Endothelial cell of umbilical vein (primary cell): Measurements from ENCODE around the gene PPP1R9B. TPM values are rescaled to one million over a fixed set of nuclear protein-coding genes. Genes with fewer than 3 reads are reported as not detected.
A peak's percentile ranks its signal among the peaks of the same experiment; 100 is the strongest.

Source experiments
- BruUV-seq: library from RNA; stranded (reverse); fragments of 400-500 nt; replicated peaks from 2 replicates; lab custom pipeline; 2021; lab: Mats Ljungman, UMichigan
- CTCF ChIA-PET: fragments of 300-600, 350-600 bp; sonication (Branson Sonifier 250); formaldehyde crosslinking; loops from one replicate; lab custom pipeline; 2021; ENCODE audit warnings: antibody characterized with exemption, inconsistent platforms; lab: Charles Lee
- POLR2A ChIA-PET: fragments of 300-600, 350-600 bp; sonication (Branson Sonifier 250); formaldehyde crosslinking; loops from one replicate; lab custom pipeline; 2021; ENCODE audit warnings: antibody characterized with exemption, inconsistent platforms; lab: Charles Lee
- DNase-seq: peaks from one replicate; pipeline ENCODE4 v3.0.0-alpha.2; 2011; ENCODE audit warnings: low read depth, low spot score
- FAIRE-seq: peaks from 2 replicates; lab custom pipeline; 2011; peaks lifted over from hg19 to GRCh38; lab: Jason Lieb, UNC
- H2AFZ ChIP-seq: 2 replicates; pipeline ENCODE4 v1.6.0; 2012; ENCODE audit warnings: low read depth, low read length, control low read depth, inconsistent platforms
- H3K27ac ChIP-seq: 2 replicates; pipeline ENCODE4 v1.5.1; 2011; ENCODE audit warnings: low read depth, mild to moderate bottlenecking, control low read depth, low read length, moderate library complexity; ENCODE audit not compliant: insufficient read depth
- H3K27me3 ChIP-seq, 2 experiments: 2 replicates each; pipeline versions ENCODE4 v1.6.0 to v1.6.1; 2011; ENCODE audit warnings: low read length in 2 of 2, mixed read lengths in 1 of 2; ENCODE audit not compliant: control insufficient read depth in 2 of 2, insufficient read depth in 2 of 2
- H3K36me3 ChIP-seq, 2 experiments: 2 replicates in 1 of 2; 3 replicates in 1 of 2; pipeline ENCODE4 v1.5.1; 2011; ENCODE audit warnings: low read length in 2 of 2, mild to moderate bottlenecking in 1 of 2, moderate library complexity in 1 of 2; ENCODE audit not compliant: control insufficient read depth in 2 of 2, insufficient read depth in 2 of 2; ENCODE audit errors: extremely low read depth in 1 of 2
- H3K4me1 ChIP-seq: 3 replicates; pipeline ENCODE4 v1.5.1; 2011; ENCODE audit warnings: mild to moderate bottlenecking, low read length; ENCODE audit not compliant: control insufficient read depth, insufficient read depth; ENCODE audit errors: extremely low read depth
- H3K4me2 ChIP-seq: 2 replicates; pipeline ENCODE4 v1.6.1; 2011; ENCODE audit warnings: low read length, control low read depth, mixed read lengths; ENCODE audit not compliant: insufficient read depth
- H3K4me3 ChIP-seq, 3 experiments: fragments of 200-600 bp in 1 of 3; sonication (generic), shearing (Covaris generic) in 1 of 3; replicated peaks in 1 of 3; 2 replicates each; pipeline ENCODE4 v1.5.1; 2011 to 2016; ENCODE audit warnings: control low read depth in 3 of 3, low read length in 3 of 3, mild to moderate bottlenecking in 2 of 3, inconsistent platforms in 1 of 3, low read depth in 1 of 3, moderate library complexity in 1 of 3; ENCODE audit not compliant: insufficient read depth in 1 of 3
- H3K79me2 ChIP-seq: 2 replicates; pipeline ENCODE4 v1.6.0; 2012; ENCODE audit warnings: low read length, inconsistent platforms; ENCODE audit not compliant: control insufficient read depth, insufficient read depth
- H3K9ac ChIP-seq: replicated peaks from 2 replicates; pipeline ENCODE3; 2011; ENCODE audit warnings: low read length, control low read depth; ENCODE audit not compliant: insufficient read depth; ENCODE audit errors: extremely low read depth
- H3K9me1 ChIP-seq: replicated peaks from 3 replicates; pipeline ENCODE4 v1.6.0; 2011; ENCODE audit warnings: mild to moderate bottlenecking, low read length; ENCODE audit not compliant: control insufficient read depth, insufficient read depth; ENCODE audit errors: extremely low read depth
- H3K9me3 ChIP-seq: replicated peaks from 2 replicates; pipeline ENCODE4 v1.5.1; 2012; ENCODE audit warnings: low read length, inconsistent platforms; ENCODE audit not compliant: control insufficient read depth, insufficient read depth
- H4K20me1 ChIP-seq: replicated peaks from 2 replicates; pipeline ENCODE3; 2011; ENCODE audit warnings: mild to moderate bottlenecking, low read length; ENCODE audit not compliant: control insufficient read depth, insufficient read depth; ENCODE audit errors: extremely low read depth
- EZH2 ChIP-seq: IDR thresholded peaks from 2 replicates; pipeline ENCODE4 v1.6.1; 2012; ENCODE audit warnings: borderline replicate concordance, low read depth, mild to moderate bottlenecking, moderate library complexity, low read length, inconsistent platforms; ENCODE audit not compliant: severe bottlenecking
- FOS ChIP-seq: IDR thresholded peaks from 2 replicates; pipeline ENCODE4 v1.6.1; 2011; ENCODE audit warnings: mild to moderate bottlenecking, low read length, moderate library complexity, borderline replicate concordance; ENCODE audit not compliant: insufficient read depth
- GATA2 ChIP-seq: IDR thresholded peaks from 2 replicates; pipeline ENCODE4 v1.7.0; 2011; ENCODE audit warnings: low read depth, mild to moderate bottlenecking, moderate library complexity, mixed read lengths, low read length; ENCODE audit not compliant: insufficient read length, insufficient read depth
- JUN ChIP-seq: IDR thresholded peaks from 2 replicates; pipeline ENCODE4 v1.6.1; 2011; ENCODE audit warnings: borderline replicate concordance, low read depth; ENCODE audit not compliant: insufficient read length, insufficient read depth
- MYC ChIP-seq: IDR thresholded peaks from one replicate; pipeline ENCODE4 v1.6.1; 2011; ENCODE audit warnings: mild to moderate bottlenecking, low read depth, low read length
- POLR2A ChIP-seq: IDR thresholded peaks from 2 replicates; pipeline ENCODE4 v1.6.1; 2012; ENCODE audit warnings: low read depth, mild to moderate bottlenecking, control low read depth, low read length
- POLR2AphosphoS5 ChIP-seq: IDR thresholded peaks from 2 replicates; pipeline ENCODE4 v1.6.1; 2012; ENCODE audit warnings: low read depth, mild to moderate bottlenecking, control low read depth, low read length, moderate library complexity; ENCODE audit not compliant: insufficient read depth
- dilution Hi-C: fragments of 300-500 bp; cut with MboI; formaldehyde crosslinking; loops from one replicate; pipeline ENCODE4 v1.15.0; 2019; ENCODE audit warnings: low sequenced_read_pairs; ENCODE audit not compliant: extremely low pct_ligation_motif_present
- intact Hi-C: fragments of 100-400 bp; cut with micrococcal nuclease; formaldehyde crosslinking; loops from one replicate; pipeline ENCODE4 v1.10.0; 2022
- polyA plus RNA-seq, 4 experiments: library from polyadenylated mRNA; depleted of rRNA in 3 of 4; stranded (reverse) in 3 of 4; unstranded in 1 of 4; fragments of >200 nt; gene quantifications; 2 replicates each; pipeline versions ENCODE4 v1.2.1 to v1.2.3, GENCODE V29; 2011 to 2012; ENCODE audit warnings: missing spikeins in 1 of 4
- total RNA-seq: library from RNA; stranded (reverse); gene quantifications from 2 replicates; pipeline ENCODE4 v1.2.3, GENCODE V29; 2021
- TF ChIP-seq, protein P1 (sequence below): IDR thresholded peaks from 2 replicates; pipeline ENCODE4 v1.6.1; 2011; ENCODE audit not compliant: insufficient read depth, insufficient read length
- TF ChIP-seq, protein P2 (sequence below), 2 donors: IDR thresholded peaks; 1 replicate in 1 of 2; 2 replicates in 1 of 2; pipeline ENCODE4 v1.5.1; 2011; ENCODE audit warnings: low read length in 2 of 2, mild to moderate bottlenecking in 2 of 2, moderate library complexity in 2 of 2, control low read depth in 1 of 2, inconsistent platforms in 1 of 2, low read depth in 1 of 2; ENCODE audit not compliant: insufficient read depth in 1 of 2; ENCODE audit errors: extremely low read depth in 1 of 2

Gene PPP1R9B
- total and polyA plus RNA-seq, 2 donors (not counting 3 experiments of a cell fraction or from before 2014, with no cell fraction given): 20.1 to 60.2 TPM

DNA sequence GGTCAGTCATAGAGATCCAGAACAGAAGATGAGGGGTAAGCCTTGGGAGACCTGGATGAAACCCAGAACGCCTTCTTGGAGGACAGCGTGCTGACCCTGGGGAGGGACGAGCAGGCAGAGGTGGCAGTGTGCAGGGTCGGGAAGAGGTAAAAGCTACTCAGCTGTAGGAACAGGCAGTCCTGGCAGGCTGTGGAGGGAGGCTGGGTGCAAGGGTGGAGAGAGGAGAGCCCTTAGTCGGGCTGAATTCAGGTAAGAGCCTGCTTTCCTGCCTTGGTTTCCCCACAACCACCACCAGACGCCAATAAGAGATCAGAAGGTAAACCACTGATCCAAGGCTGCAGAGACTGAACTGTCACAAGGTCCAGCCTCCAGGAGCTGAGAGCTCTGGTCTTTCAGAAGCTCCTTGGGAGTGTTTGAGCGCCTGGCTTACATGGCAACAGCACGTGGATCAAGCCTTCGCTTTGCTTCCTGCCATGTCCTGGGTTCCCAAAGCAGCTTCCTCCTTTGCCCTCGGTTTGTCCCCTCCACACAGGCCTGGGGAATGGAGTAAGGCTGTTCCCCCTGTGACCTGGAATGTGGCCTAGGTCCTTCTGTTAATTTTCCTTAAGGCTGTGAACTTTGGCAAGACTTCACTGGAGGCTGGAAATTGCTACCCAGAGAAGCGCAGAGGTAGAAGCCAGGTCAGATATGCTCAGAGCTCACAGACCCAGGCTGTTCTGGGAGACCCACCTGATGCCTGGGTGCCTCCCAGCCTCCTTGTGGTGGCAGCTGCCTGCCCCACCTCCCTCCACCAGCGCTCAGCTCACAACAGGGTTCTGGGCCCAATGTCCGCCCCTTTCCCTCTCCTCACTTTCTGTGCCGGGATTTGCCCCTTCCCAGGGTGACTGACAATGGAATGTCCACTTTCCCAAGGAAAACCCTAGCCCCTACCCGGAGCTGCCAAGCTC, 59.2 kb downstream of the PPP1R9B start:
- intact Hi-C loops (no loop called here), dilution Hi-C loops (no loop called here)
- no peak overlapping the region for H3K27ac ChIP-seq
- H3K9me1 ChIP-seq: no peaks in the 10 kb centered on the region
- no peaks in the 10 kb centered on the region for H4K20me1 ChIP-seq
- TF ChIP-seq, protein P1, sequence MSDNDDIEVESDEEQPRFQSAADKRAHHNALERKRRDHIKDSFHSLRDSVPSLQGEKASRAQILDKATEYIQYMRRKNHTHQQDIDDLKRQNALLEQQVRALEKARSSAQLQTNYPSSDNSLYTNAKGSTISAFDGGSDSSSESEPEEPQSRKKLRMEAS: no peak
- TF ChIP-seq POLR2AphosphoS5: peak; percentile 32
- TF ChIP-seq GATA2: no peak
- no peak for TF ChIP-seq EZH2
- H3K27me3 ChIP-seq: no peaks in the 10 kb centered on the region
- FAIRE-seq (no peak), DNase-seq (no peak)
- H3K9ac ChIP-seq: no peak overlapping the region
- POLR2A ChIA-PET: no interaction called here
- peaks cover 0 to 16% of the 10 kb centered on the region in 2 experiments for H3K36me3 ChIP-seq
- CTCF ChIA-PET: interaction anchor here (0.9 to 5.4 kb wide), 6 partner anchors 12 to 207 kb away, joined by 3 to 101 read pairs (median 24); partner anchors contain the start of gene ITGA3
- H3K4me1 ChIP-seq: peaks cover 10% of the 10 kb centered on the region
- H3K4me3 ChIP-seq: no peak overlapping the region
- no peaks in the 10 kb centered on the region for H3K79me2 ChIP-seq
- H3K9me3 ChIP-seq: no peaks in the 10 kb centered on the region
- no TSS peak for BruUV-seq
- H2AFZ ChIP-seq: no peak overlapping the region
- H3K4me2 ChIP-seq: no peak overlapping the region

DNA sequence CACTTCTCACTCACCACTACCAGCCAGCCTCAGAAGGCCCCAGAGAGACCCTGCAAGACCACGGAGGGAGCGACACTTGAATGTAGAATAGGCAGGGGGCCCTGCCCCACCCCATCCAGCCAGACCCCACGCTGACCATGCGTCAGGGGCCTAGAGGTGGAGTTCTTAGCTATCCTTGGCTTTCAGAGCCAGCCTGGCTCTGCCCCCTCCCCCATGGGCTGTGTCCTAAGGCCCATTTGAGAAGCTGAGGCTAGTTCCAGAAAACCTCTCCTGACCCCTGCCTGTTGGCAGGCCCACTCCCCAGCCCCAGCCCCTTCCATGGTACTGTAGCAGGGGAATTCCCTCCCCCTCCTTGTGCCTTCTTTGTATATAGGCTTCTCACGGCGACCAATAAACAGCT, 60.4 kb downstream of the PPP1R9B start:
- Histone ChIP-seq H3K4me1 (peaks cover 7% of the 10 kb centered on the region), H3K27me3 (no peaks in the 10 kb centered on the region), H3K36me3 (peaks cover 0 to 16% of the 10 kb centered on the region in 2 experiments), H3K9ac (no peak overlapping the region), H3K4me2 (no peak overlapping the region), H3K9me3 (no peaks in the 10 kb centered on the region), H3K9me1 (no peaks in the 10 kb centered on the region), H3K27ac (no peak overlapping the region), H2AFZ (no peak overlapping the region), H3K4me3 (no peak overlapping the region), H3K79me2 (no peaks in the 10 kb centered on the region), H4K20me1 (no peaks in the 10 kb centered on the region)
- CTCF ChIA-PET: interaction anchor here (5.4 kb wide), 1 partner anchor 63 kb away, joined by 101 read pairs; no protein-coding TSS in a partner anchor
- no peak for TF ChIP-seq JUN
- no peak for TF ChIP-seq GATA2
- no peak for TF ChIP-seq MYC
- TF ChIP-seq EZH2: no peak
- no peak for TF ChIP-seq POLR2A
- TF ChIP-seq, protein P1: no peak
- TF ChIP-seq, protein P2, sequence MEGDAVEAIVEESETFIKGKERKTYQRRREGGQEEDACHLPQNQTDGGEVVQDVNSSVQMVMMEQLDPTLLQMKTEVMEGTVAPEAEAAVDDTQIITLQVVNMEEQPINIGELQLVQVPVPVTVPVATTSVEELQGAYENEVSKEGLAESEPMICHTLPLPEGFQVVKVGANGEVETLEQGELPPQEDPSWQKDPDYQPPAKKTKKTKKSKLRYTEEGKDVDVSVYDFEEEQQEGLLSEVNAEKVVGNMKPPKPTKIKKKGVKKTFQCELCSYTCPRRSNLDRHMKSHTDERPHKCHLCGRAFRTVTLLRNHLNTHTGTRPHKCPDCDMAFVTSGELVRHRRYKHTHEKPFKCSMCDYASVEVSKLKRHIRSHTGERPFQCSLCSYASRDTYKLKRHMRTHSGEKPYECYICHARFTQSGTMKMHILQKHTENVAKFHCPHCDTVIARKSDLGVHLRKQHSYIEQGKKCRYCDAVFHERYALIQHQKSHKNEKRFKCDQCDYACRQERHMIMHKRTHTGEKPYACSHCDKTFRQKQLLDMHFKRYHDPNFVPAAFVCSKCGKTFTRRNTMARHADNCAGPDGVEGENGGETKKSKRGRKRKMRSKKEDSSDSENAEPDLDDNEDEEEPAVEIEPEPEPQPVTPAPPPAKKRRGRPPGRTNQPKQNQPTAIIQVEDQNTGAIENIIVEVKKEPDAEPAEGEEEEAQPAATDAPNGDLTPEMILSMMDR (IDR thresholded peaks at IDR 0.05; ENCODE audit: extremely low read depth in 1 of 2, insufficient read depth in 1 of 2, low read depth in 1 of 2, low read length in 2 of 2): no peak
- TF ChIP-seq FOS: no peak
- dilution Hi-C loops (no loop called here), intact Hi-C loops (no loop called here)
- POLR2A ChIA-PET: no interaction called here
- BruUV-seq: TSS peak; percentile 66
- DNase-seq (no peak), FAIRE-seq (no peak)
